ENCODE results near the gene DNER. TPM values are rescaled to one million over a fixed set of nuclear protein-coding genes. Genes with fewer than 3 reads are reported as not detected.

The DNER gene
- total RNA-seq, 2 donors from 2014 or later: 0.11 to 0.18 TPM

- WGBS, 2 experiments (ENCODE audit: insufficient coverage in 1 of 2, insufficient read length in 1 of 2): 50 to 73% methylated on average over 1 to 2 of the region's 2 CpGs
- H3K4me3 ChIP-seq (ENCODE audit: low read length): no peak overlapping the region
- H3K27me3 Mint-ChIP-seq (ENCODE audit: insufficient read depth): peaks cover 12% of the 10 kb centered on the region
- no peaks in the 10 kb centered on the region for H3K9me3 ChIP-seq (ENCODE audit: control insufficient read depth, low read length)
- H3K27ac ChIP-seq (ENCODE audit: low read depth, low read length): no peak overlapping the region
- H3K27ac Mint-ChIP-seq: no peak overlapping the region
- H3K4me3 Mint-ChIP-seq: no peak overlapping the region
- no peak overlapping the region for H3K9ac ChIP-seq (ENCODE audit: extremely low read depth, low read length, poor library complexity, severe bottlenecking)
- no peaks in the 10 kb centered on the region for H3K36me3 Mint-ChIP-seq (ENCODE audit: low read depth)
- no peaks in the 10 kb centered on the region for H3K9me3 Mint-ChIP-seq
- peaks cover 15% of the 10 kb centered on the region for H3K4me1 Mint-ChIP-seq
- TF ChIP-seq CTCF (conservative IDR thresholded peaks at IDR 0.05): no peak
- H3K4me1 ChIP-seq (ENCODE audit: control insufficient read depth, insufficient read depth, low read length): peaks cover 19% of the 10 kb centered on the region
- H3K36me3 ChIP-seq (ENCODE audit: control insufficient read depth, insufficient read depth, low read length): no peaks in the 10 kb centered on the region
- no peak for DNase-seq
- H3K27me3 ChIP-seq (ENCODE audit: control insufficient read depth, insufficient read depth, low read length, poor library complexity, severe bottlenecking): peaks cover 9% of the 10 kb centered on the region
Measured at GRCh38 chr2:229610872-229611271, 103.5 kb downstream of the DNER start.

GRCh38 chr2:229610333-229610732, 104.0 kb downstream of the DNER start:
- H3K27me3 ChIP-seq (ENCODE audit: control insufficient read depth, insufficient read depth, low read length, poor library complexity, severe bottlenecking): peaks cover 14% of the 10 kb centered on the region
- TF ChIP-seq CTCF (conservative IDR thresholded peaks at IDR 0.05): no peak
- H3K27me3 Mint-ChIP-seq (ENCODE audit: insufficient read depth): peaks cover 16% of the 10 kb centered on the region
- H3K27ac Mint-ChIP-seq: no peak overlapping the region
- H3K4me1 ChIP-seq (ENCODE audit: control insufficient read depth, insufficient read depth, low read length): peaks cover 19% of the 10 kb centered on the region
- 95 to 96% methylated on average over 12 of the region's 12 CpGs for whole genome bisulfite sequencing, 2 experiments (ENCODE audit: insufficient coverage in 1 of 2, insufficient read length in 1 of 2)
- no peaks in the 10 kb centered on the region for H3K36me3 Mint-ChIP-seq (ENCODE audit: low read depth)
- no peak for DNase-seq
- H3K36me3 ChIP-seq (ENCODE audit: control insufficient read depth, insufficient read depth, low read length): no peaks in the 10 kb centered on the region
- H3K4me3 ChIP-seq (ENCODE audit: low read length): no peak overlapping the region
- H3K9ac ChIP-seq (ENCODE audit: extremely low read depth, low read length, poor library complexity, severe bottlenecking): no peak overlapping the region
- H3K4me3 Mint-ChIP-seq: no peak overlapping the region
- peaks cover 15% of the 10 kb centered on the region for H3K4me1 Mint-ChIP-seq
- H3K9me3 Mint-ChIP-seq: no peaks in the 10 kb centered on the region
- H3K9me3 ChIP-seq (ENCODE audit: control insufficient read depth, low read length): no peaks in the 10 kb centered on the region
- H3K27ac ChIP-seq (ENCODE audit: low read depth, low read length): no peak overlapping the region

- Histone ChIP-seq H3K9me3 (ENCODE audit: control insufficient read depth, low read length) (no peaks in the 10 kb centered on the region), H3K4me1 (ENCODE audit: control insufficient read depth, insufficient read depth, low read length) (no peaks in the 10 kb centered on the region), H3K27me3 (ENCODE audit: control insufficient read depth, insufficient read depth, low read length, poor library complexity, severe bottlenecking) (peaks cover 85% of the 10 kb centered on the region), H3K4me3 (ENCODE audit: low read length) (no peak overlapping the region), H3K36me3 (ENCODE audit: control insufficient read depth, insufficient read depth, low read length) (no peaks in the 10 kb centered on the region), H3K27ac (ENCODE audit: low read depth, low read length) (no peak overlapping the region), H3K9ac (ENCODE audit: extremely low read depth, low read length, poor library complexity, severe bottlenecking) (no peak overlapping the region)
- Mint-ChIP-seq H3K27me3 (ENCODE audit: insufficient read depth) (peaks cover 47% of the 10 kb centered on the region), H3K9me3 (no peaks in the 10 kb centered on the region), H3K4me1 (no peaks in the 10 kb centered on the region), H3K4me3 (no peak overlapping the region), H3K27ac (no peak overlapping the region), H3K36me3 (ENCODE audit: low read depth) (no peaks in the 10 kb centered on the region)
- TF ChIP-seq CTCF (conservative IDR thresholded peaks at IDR 0.05): no peak
- no peak for DNase-seq
- WGBS, 2 experiments (ENCODE audit: insufficient coverage in 1 of 2, insufficient read length in 1 of 2): 93 to 100% methylated on average over 1 to 3 of the region's 3 CpGs
Measured at GRCh38 chr2:229601936-229602335, 112.4 kb downstream of the DNER start.
